ENCODE results near the gene GSE1. TPM values are rescaled to one million over a fixed set of nuclear protein-coding genes. Genes with fewer than 3 reads are reported as not detected.
A peak's percentile ranks its signal among the peaks of the same experiment; 100 is the strongest.

Gene GSE1
- total RNA-seq, 4 donors from 2014 or later = 100 to 139 (median 120) TPM

DNA sequence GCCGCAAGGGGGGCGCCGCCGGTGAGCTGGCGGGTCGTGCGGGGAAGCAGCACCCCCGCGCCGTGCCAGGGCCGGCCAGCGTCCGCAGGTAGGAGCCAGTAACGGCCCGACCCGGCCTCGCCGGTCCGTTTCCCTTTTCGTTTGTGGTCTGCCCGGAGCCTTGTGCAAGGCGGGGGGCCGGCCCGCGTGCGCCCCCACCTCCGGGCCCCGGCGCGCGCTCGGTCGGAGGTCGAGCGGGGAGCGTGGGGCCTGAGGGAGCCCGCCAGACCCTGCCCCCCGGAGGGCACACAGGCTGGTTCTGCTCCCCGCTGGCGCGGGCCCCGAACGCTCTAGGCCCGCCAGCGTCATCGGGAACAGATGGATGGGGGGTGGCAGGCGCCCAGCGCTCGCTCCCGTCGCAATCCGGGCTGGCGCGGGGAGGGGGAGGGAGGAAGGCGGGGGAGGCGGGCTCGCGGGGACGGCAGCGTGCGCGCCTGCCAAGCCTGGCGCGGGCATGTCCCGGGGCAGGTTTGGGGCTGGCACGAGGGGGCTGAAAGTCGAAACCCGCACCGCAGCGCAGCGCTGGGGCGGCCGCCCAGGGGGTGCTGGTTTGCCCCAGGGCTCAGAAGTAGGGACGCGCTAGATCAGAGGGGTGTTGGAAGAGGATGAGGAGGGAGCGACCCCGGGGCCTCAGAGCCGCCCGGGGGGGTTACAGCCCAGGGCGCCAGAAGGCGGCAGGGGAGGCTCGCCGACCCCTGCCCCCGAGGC is 1.5 kb upstream of the GSE1 start:
- H3K4me3 ChIP-seq = peak overlapping the region; percentile 61 to 71 (median 66)
- H3K27ac ChIP-seq = peak overlapping the region; percentile 89 to 98 (median 94)
- H3K36me3 ChIP-seq = no peaks in the 10 kb centered on the region
- H3K27me3 ChIP-seq = no peaks in the 10 kb centered on the region
- no peaks in the 10 kb centered on the region for H3K9me3 ChIP-seq
- H3K4me1 ChIP-seq = peaks cover 46 to 91% (median 71%) of the 10 kb centered on the region in 4 donors
- in situ Hi-C loops (cut with MboI; ENCODE audit: low pct_ligation_motif_present in 1 of 4, low pct_unique_long_range_greater_than_20kb in 1 of 4, low sequenced_read_pairs in 3 of 4) (loop anchor here in 2 of 4 donors (25.0 kb wide), 1 partner anchor 174 kb away; no protein-coding TSS in a partner anchor), intact Hi-C loops (cut with DNase I; ENCODE audit: low total_unique reads) (loop anchor here (5.0 to 10.0 kb wide), 3 partner anchors 187 to 287 kb away; no protein-coding TSS in a partner anchor)
- TF ChIP-seq POLR2AphosphoS5 (IDR thresholded peaks at IDR 0.05) (peak in 2 of 3 donors; percentile 46 to 69), CTCF (IDR thresholded peaks at IDR 0.05) (peak in 1 of 5 experiments; percentile 13), EP300 (IDR thresholded peaks at IDR 0.05; ENCODE audit: low read depth) (no peak), POLR2A (IDR thresholded peaks at IDR 0.05) (peak; percentile 45)
- DNase-seq = peak; percentile 86
- 1% methylated on average over 37 of the region's 84 CpGs; no CpG with 5 or more reads in 1 of the 2 donors for WGBS, 2 donors (ENCODE audit: low coverage in 1 of 2)

- intact Hi-C loops (cut with DNase I; ENCODE audit: low total_unique reads) = loop anchor here (5.0 to 10.0 kb wide), 3 partner anchors 187 to 287 kb away; no protein-coding TSS in a partner anchor
- H3K9me3 ChIP-seq = no peaks in the 10 kb centered on the region
- H3K4me1 ChIP-seq = peaks cover 46 to 91% (median 71%) of the 10 kb centered on the region in 4 donors
- 1% methylated on average over 19 of the region's 38 CpGs; no CpG with 5 or more reads in 1 of the 2 donors for WGBS, 2 donors (ENCODE audit: low coverage in 1 of 2)
- TF ChIP-seq POLR2AphosphoS5 (IDR thresholded peaks at IDR 0.05) (no peak), CTCF (IDR thresholded peaks at IDR 0.05) (peak in 2 of 5 experiments; percentile 1 to 16)
- H3K27me3 ChIP-seq = no peaks in the 10 kb centered on the region
- peak overlapping the region; percentile 61 to 71 (median 66) for H3K4me3 ChIP-seq
- H3K27ac ChIP-seq = peak overlapping the region; percentile 89 to 98 (median 94)
- no peaks in the 10 kb centered on the region for H3K36me3 ChIP-seq
- peak; percentile 87 for DNase-seq
- in situ Hi-C loops (cut with MboI; ENCODE audit: low pct_ligation_motif_present in 1 of 4, low pct_unique_long_range_greater_than_20kb in 1 of 4, low sequenced_read_pairs in 3 of 4) = loop anchor here in 2 of 4 donors (25.0 kb wide), 1 partner anchor 175 kb away; no protein-coding TSS in a partner anchor
Observed at GRCh38 chr16:85612191-85612800, 826 bp upstream of the GSE1 start.

- intact Hi-C loops (cut with DNase I; ENCODE audit: low total_unique reads) = loop anchor here (5.0 to 10.0 kb wide), 3 partner anchors 189 to 289 kb away; no protein-coding TSS in a partner anchor
- DNase-seq = peak; percentile 66
- 0% methylated on average over 29 of the region's 67 CpGs; no CpG with 5 or more reads in 1 of the 2 donors for WGBS, 2 donors (ENCODE audit: low coverage in 1 of 2)
- in situ Hi-C loops (cut with MboI; ENCODE audit: low pct_ligation_motif_present in 1 of 4, low pct_unique_long_range_greater_than_20kb in 1 of 4, low sequenced_read_pairs in 3 of 4) = loop anchor here in 2 of 4 donors (25.0 kb wide), 1 partner anchor 176 kb away; no protein-coding TSS in a partner anchor
- TF ChIP-seq EP300 (IDR thresholded peaks at IDR 0.05; ENCODE audit: low read depth) (no peak), CTCF (IDR thresholded peaks at IDR 0.05) (no peak), POLR2AphosphoS5 (IDR thresholded peaks at IDR 0.05) (peak in 2 of 3 donors; percentile 9 to 59), POLR2A (IDR thresholded peaks at IDR 0.05) (no peak)
- Histone ChIP-seq H3K27ac (peak overlapping the region; percentile 89 to 98 (median 94)), H3K4me3 (peak overlapping the region; percentile 61 to 71 (median 66)), H3K4me1 (peaks cover 40 to 81% (median 65%) of the 10 kb centered on the region in 4 donors), H3K27me3 (no peaks in the 10 kb centered on the region), H3K36me3 (no peaks in the 10 kb centered on the region), H3K9me3 (no peaks in the 10 kb centered on the region)
Observed at GRCh38 chr16:85613604-85614337, 649 bp downstream of the GSE1 start.
